H1 (cell line): Measurements from ENCODE around the gene CILP. TPM values are rescaled to one million over a fixed set of nuclear protein-coding genes. Genes with fewer than 3 reads are reported as not detected.

Experiments
- BACH1 ChIP-seq: IDR thresholded peaks from 2 replicates; pipeline ENCODE4 v1.6.1; 2012; ENCODE audit warnings: low read length, improper control_type of control experiment
- CEBPB ChIP-seq: IDR thresholded peaks from 2 replicates; pipeline ENCODE4 v1.6.1; 2012; ENCODE audit warnings: low read depth, low read length
- CTCF ChIP-seq, 3 experiments: IDR thresholded peaks; 1 replicate in 2 of 3; 2 replicates in 1 of 3; pipeline versions ENCODE4 v1.5.1 to v1.6.1; 2011; ENCODE audit warnings: low read length in 3 of 3, mild to moderate bottlenecking in 3 of 3, inconsistent platforms in 2 of 3, low read depth in 1 of 3, moderate library complexity in 1 of 3; ENCODE audit not compliant: insufficient read depth in 1 of 3; ENCODE audit errors: control extremely low read depth in 1 of 3
- KDM4A ChIP-seq: IDR thresholded peaks from one replicate; pipeline ENCODE4 v1.7.1; 2012; ENCODE audit warnings: low read depth, mild to moderate bottlenecking, moderate library complexity, low read length, inconsistent platforms; ENCODE audit not compliant: severe bottlenecking
- MAFK ChIP-seq: IDR thresholded peaks from 2 replicates; pipeline ENCODE4 v1.6.1; 2012; ENCODE audit warnings: low read depth, mild to moderate bottlenecking, improper control_type of control experiment, low read length
- RXRA ChIP-seq: IDR thresholded peaks from 2 replicates; pipeline ENCODE4 v1.6.1; 2011; ENCODE audit warnings: low read depth, mild to moderate bottlenecking, low read length, moderate library complexity; ENCODE audit not compliant: insufficient read depth
- SP1 ChIP-seq: IDR thresholded peaks from 2 replicates; pipeline ENCODE4 v1.6.1; 2011; ENCODE audit warnings: low read depth, low read length
- polyA plus RNA-seq, 7 experiments: library from polyadenylated mRNA; depleted of rRNA in 3 of 7; stranded (reverse) in 5 of 7; unstranded in 2 of 7; fragments of >200 nt in 5 of 7; fragments of 200-250 nt in 2 of 7; gene quantifications; 1 replicate in 5 of 7; 2 replicates in 1 of 7; 4 replicates in 1 of 7; pipeline versions ENCODE4 v1.2.1 to v1.2.3, GENCODE V29; 2011 to 2013; ENCODE audit warnings: missing spikeins in 2 of 7, mixed read lengths in 2 of 7
- total RNA-seq: library from RNA; stranded (reverse); fragmentation: NEBNext Ultra II Directional; extraction: Animal tissue kit (Norgen Biotek cat#: 25700); gene quantifications from 2 replicates; pipeline ENCODE4 v1.2.1, GENCODE V29; 2021
- TF ChIP-seq, protein P1 (sequence below): IDR thresholded peaks from 2 replicates; pipeline ENCODE4 v1.6.1; 2011; ENCODE audit warnings: low read length, improper control_type of control experiment

Gene CILP
- total and polyA plus RNA-seq, 2 of the 8 experiments (the other 6 are each of a cell fraction or from before 2014, with no cell fraction given) = 0.02 TPM; not detected in 1

DNA sequence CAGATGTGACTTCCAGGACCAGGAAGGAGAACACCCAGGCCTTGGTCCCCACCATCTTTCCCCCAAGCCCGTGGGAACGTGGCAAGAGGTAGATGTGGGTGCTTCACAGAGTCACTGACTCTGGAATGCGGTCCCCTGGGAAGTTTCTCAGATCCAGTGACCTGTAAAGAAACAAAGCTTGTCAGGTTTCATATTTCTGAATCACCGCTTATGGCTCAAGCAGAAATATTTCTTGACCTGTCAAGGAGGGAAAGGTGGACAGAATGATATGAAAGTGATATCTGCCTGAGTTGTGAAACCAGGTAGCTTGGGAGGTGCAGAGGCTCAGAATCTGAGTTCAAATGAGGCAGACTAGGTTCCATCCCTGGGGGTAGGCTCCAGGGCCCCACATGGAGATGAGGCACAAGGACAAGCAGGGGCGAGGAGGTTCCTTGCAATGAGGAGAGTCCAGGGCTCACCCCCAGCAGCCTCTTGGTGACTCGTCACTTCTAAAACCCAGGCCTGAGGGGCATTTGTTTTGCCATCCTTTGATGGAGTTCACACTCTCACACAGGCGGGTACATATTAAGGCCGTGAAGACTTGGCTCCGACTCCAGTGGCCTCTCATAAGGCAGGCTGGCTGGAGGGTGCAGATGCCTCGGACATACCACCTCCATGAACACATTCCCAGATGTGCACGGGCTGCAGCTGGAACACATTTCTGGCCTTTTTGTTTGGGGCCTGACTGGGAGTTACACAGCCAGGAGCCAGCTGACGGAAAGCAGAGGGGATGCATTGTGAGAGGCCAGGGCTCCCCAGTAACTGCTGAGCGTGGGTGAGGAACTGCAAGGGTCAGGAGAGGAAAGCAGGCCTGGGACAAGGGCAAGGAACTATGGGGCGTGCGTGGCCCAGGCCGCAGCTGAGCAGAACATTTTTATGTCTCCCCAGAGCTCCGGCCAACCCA is 1.3 kb downstream of the CILP start (continued):
- no peak for TF ChIP-seq RXRA
- no peak for TF ChIP-seq MAFK
- TF ChIP-seq BACH1 = no peak
- TF ChIP-seq, protein P1, sequence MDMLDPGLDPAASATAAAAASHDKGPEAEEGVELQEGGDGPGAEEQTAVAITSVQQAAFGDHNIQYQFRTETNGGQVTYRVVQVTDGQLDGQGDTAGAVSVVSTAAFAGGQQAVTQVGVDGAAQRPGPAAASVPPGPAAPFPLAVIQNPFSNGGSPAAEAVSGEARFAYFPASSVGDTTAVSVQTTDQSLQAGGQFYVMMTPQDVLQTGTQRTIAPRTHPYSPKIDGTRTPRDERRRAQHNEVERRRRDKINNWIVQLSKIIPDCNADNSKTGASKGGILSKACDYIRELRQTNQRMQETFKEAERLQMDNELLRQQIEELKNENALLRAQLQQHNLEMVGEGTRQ = no peak
- TF ChIP-seq CTCF (IDR thresholded peaks at IDR 0.05; ENCODE audit: control extremely low read depth in 1 of 3, insufficient read depth in 1 of 3, low read depth in 1 of 3, low read length in 3 of 3) = no peak
- TF ChIP-seq SP1 = no peak
- TF ChIP-seq KDM4A = no peak
- TF ChIP-seq CEBPB = no peak
